Fibroblast of lung (primary cell): ENCODE measurements around the gene FAM43A. TPM values are rescaled to one million over a fixed set of nuclear protein-coding genes. Genes with fewer than 3 reads are reported as not detected.

Experiments
- DNase-seq, 2 donors: peaks; one replicate each; pipeline versions ENCODE4 v3.0.0 to v3.0.0-alpha.2; 2010; ENCODE audit warnings: low read depth in 2 of 2
- H2AFZ ChIP-seq: 2 replicates; pipeline ENCODE4 v1.5.1; 2012; ENCODE audit warnings: low read length, control low read depth, inconsistent platforms
- H3K27ac ChIP-seq: 2 replicates; pipeline ENCODE4 v1.5.1; 2011; ENCODE audit warnings: low read length, control low read depth; ENCODE audit not compliant: insufficient read depth
- H3K27me3 ChIP-seq: 2 replicates; pipeline ENCODE4 v1.5.1; 2011; ENCODE audit warnings: mild to moderate bottlenecking, low read length; ENCODE audit not compliant: control insufficient read depth, insufficient read depth
- H3K36me3 ChIP-seq: 2 replicates; pipeline ENCODE4 v1.5.1; 2011; ENCODE audit warnings: low read length; ENCODE audit not compliant: control insufficient read depth, insufficient read depth
- H3K4me1 ChIP-seq: 2 replicates; pipeline ENCODE4 v1.5.1; 2011; ENCODE audit warnings: low read length; ENCODE audit not compliant: control insufficient read depth, insufficient read depth; ENCODE audit errors: extremely low read depth
- H3K4me2 ChIP-seq: 2 replicates; pipeline ENCODE4 v1.5.1; 2011; ENCODE audit warnings: low read length, control low read depth; ENCODE audit not compliant: insufficient read depth; ENCODE audit errors: extremely low read depth
- H3K4me3 ChIP-seq, 4 experiments: fragments of 200-600 bp in 1 of 4; sonication (generic) in 1 of 4; replicated peaks in 1 of 4; 2 replicates each; pipeline ENCODE4 v1.5.1; 2011 to 2016; ENCODE audit warnings: low read length in 4 of 4, low read depth in 3 of 4, mild to moderate bottlenecking in 3 of 4, control low read depth in 2 of 4, inconsistent platforms in 1 of 4, mixed read lengths in 1 of 4; ENCODE audit not compliant: insufficient read depth in 1 of 4; ENCODE audit errors: control extremely low read depth in 1 of 4
- H3K79me2 ChIP-seq: 2 replicates; pipeline ENCODE4 v1.5.1; 2012; ENCODE audit warnings: mild to moderate bottlenecking, low read length, inconsistent platforms; ENCODE audit not compliant: control insufficient read depth, insufficient read depth
- H3K9ac ChIP-seq: 2 replicates; pipeline ENCODE4 v1.5.1; 2011; ENCODE audit warnings: mild to moderate bottlenecking, low read length, control low read depth; ENCODE audit not compliant: insufficient read depth
- H3K9me3 ChIP-seq: 2 replicates; pipeline ENCODE4 v1.5.1; 2012; ENCODE audit warnings: low read depth, low read length; ENCODE audit not compliant: control insufficient read depth, insufficient read depth
- H4K20me1 ChIP-seq: 2 replicates; pipeline ENCODE4 v1.5.1; 2011; ENCODE audit warnings: low read length; ENCODE audit not compliant: control insufficient read depth, insufficient read depth; ENCODE audit errors: extremely low read depth
- CTCF ChIP-seq, 2 donors: IDR thresholded peaks in 1 of 2; conservative IDR thresholded peaks in 1 of 2; 1 replicate in 1 of 2; 2 replicates in 1 of 2; pipeline ENCODE4 v1.5.1; 2011 to 2012; ENCODE audit warnings: low read length in 2 of 2, control low read depth in 1 of 2, inconsistent platforms in 1 of 2, low read depth in 1 of 2, mild to moderate bottlenecking in 1 of 2
- EZH2 ChIP-seq: IDR thresholded peaks from 2 replicates; pipeline ENCODE4 v1.5.1; 2012; ENCODE audit warnings: low read length, control low read depth, mild to moderate bottlenecking; ENCODE audit errors: missing control alignments
- polyA minus RNA-seq: library from RNA; depleted of rRNA, polyadenylated mRNA; stranded (reverse); fragments of >200 nt; gene quantifications from 2 replicates; pipeline ENCODE4 v1.2.3, GENCODE V29; 2011; ENCODE audit warnings: low replicate concordance
- polyA plus RNA-seq, 2 donors: library from polyadenylated mRNA; depleted of rRNA in 1 of 2; stranded (reverse) in 1 of 2; unstranded in 1 of 2; fragments of >200 nt; gene quantifications; 2 replicates each; pipeline ENCODE4 v1.2.1, GENCODE V29; 2011 to 2012; ENCODE audit warnings: missing spikeins in 1 of 2
- total RNA-seq: library from RNA; depleted of rRNA; stranded (reverse); fragments of >200 nt; gene quantifications from 2 replicates; pipeline ENCODE4 v1.2.1, GENCODE V29; 2014

The FAM43A gene
- 7.2 and 8.8 TPM in 2 replicates for total RNA-seq
- 3.2 and 6.7 TPM in 2 replicates for polyA plus RNA-seq
- polyA plus RNA-seq (2012) = 5.0 and 11.2 TPM in 2 replicates
- polyA minus RNA-seq = 0.51 and 1.6 TPM in 2 replicates

- H3K27ac ChIP-seq = peak within 1 kb of the TSS; percentile 38
- peaks cover 7% of the 10 kb centered on the region for H3K79me2 ChIP-seq
- TF ChIP-seq CTCF (conservative IDR thresholded peaks at IDR 0.05 in 1 of 2, IDR thresholded peaks at IDR 0.05 in 1 of 2; ENCODE audit: low read depth in 1 of 2, low read length in 2 of 2) (peak; percentile 5 to 19), EZH2 (no peak)
- H3K4me3 ChIP-seq = peak within 1 kb of the TSS; percentile 59 to 90 (median 77)
- H3K36me3 ChIP-seq = no peaks in the 10 kb centered on the region
- peak within 1 kb of the TSS; percentile 73 for H3K9ac ChIP-seq
- peak within 1 kb of the TSS; percentile 93 for H3K4me2 ChIP-seq
- no peaks in the 10 kb centered on the region for H4K20me1 ChIP-seq
- H3K27me3 ChIP-seq = no peaks in the 10 kb centered on the region
- H3K9me3 ChIP-seq = no peaks in the 10 kb centered on the region
- H2AFZ ChIP-seq = peak within 1 kb of the TSS; percentile 24
- H3K4me1 ChIP-seq = peaks cover 11% of the 10 kb centered on the region
- DNase-seq = peak; percentile 96 to 97
These were observed at the start of gene FAM43A for GRCh38 chr3:194685718-194686413. FAM43A (plus strand) TSS chr3:194685883; CDS start chr3:194686827, 944 bp downstream.

- Histone ChIP-seq H3K79me2 (peaks cover 7% of the 10 kb centered on the region), H3K4me3 (no peak overlapping the region), H4K20me1 (no peaks in the 10 kb centered on the region), H3K36me3 (peaks cover 10% of the 10 kb centered on the region), H3K27me3 (no peaks in the 10 kb centered on the region), H3K27ac (no peak overlapping the region), H3K4me2 (no peak overlapping the region), H2AFZ (no peak overlapping the region), H3K4me1 (peaks cover 6% of the 10 kb centered on the region), H3K9me3 (no peaks in the 10 kb centered on the region), H3K9ac (no peak overlapping the region)
- no peak for DNase-seq
- TF ChIP-seq EZH2 = no peak
- TF ChIP-seq CTCF (conservative IDR thresholded peaks at IDR 0.05 in 1 of 2, IDR thresholded peaks at IDR 0.05 in 1 of 2; ENCODE audit: low read depth in 1 of 2, low read length in 2 of 2) = no peak
These were observed 48.6 kb upstream of the FAM43A start for GRCh38 chr3:194637066-194637465.

GRCh38 chr3:194637541-194638400, 47.9 kb upstream of the FAM43A start:
- H3K27me3 ChIP-seq = no peaks in the 10 kb centered on the region
- H3K4me3 ChIP-seq = no peak overlapping the region
- no peak overlapping the region for H3K4me2 ChIP-seq
- H4K20me1 ChIP-seq = no peaks in the 10 kb centered on the region
- no peaks in the 10 kb centered on the region for H3K9me3 ChIP-seq
- no peak overlapping the region for H3K9ac ChIP-seq
- TF ChIP-seq CTCF (conservative IDR thresholded peaks at IDR 0.05 in 1 of 2, IDR thresholded peaks at IDR 0.05 in 1 of 2; ENCODE audit: low read depth in 1 of 2, low read length in 2 of 2) = no peak
- no peak for TF ChIP-seq EZH2
- peaks cover 11% of the 10 kb centered on the region for H3K36me3 ChIP-seq
- no peak overlapping the region for H2AFZ ChIP-seq
- DNase-seq = no peak
- H3K79me2 ChIP-seq = peaks cover under 1% of the 10 kb centered on the region
- peaks cover 6% of the 10 kb centered on the region for H3K4me1 ChIP-seq
- H3K27ac ChIP-seq = no peak overlapping the region
